Motor neuron (in vitro differentiated cells): ENCODE data around the gene SLC66A2. TPM values are rescaled to one million over a fixed set of nuclear protein-coding genes. Genes with fewer than 3 reads are reported as not detected.

Experiments
- ATAC-seq, 8 experiments: fragments of 200-7000 bp; cut with Tn5 transposase; replicated peaks in 6 of 8; 2 replicates each; pipeline ENCODE4 v1.8.0; 2021; ENCODE audit warnings: mild to moderate bottlenecking in 8 of 8, moderate library complexity in 8 of 8
- H3K27ac ChIP-seq, 2 donors: fragments of 250-450 bp; sonication (Bioruptor Pico); 2 replicates each; pipeline ENCODE4 v1.9.0; 2021; ENCODE audit warnings: antibody characterized with exemption in 2 of 2, mild to moderate bottlenecking in 2 of 2, moderate library complexity in 1 of 2
- H3K4me1 ChIP-seq, 2 donors: fragments of 250-450 bp; sonication (Bioruptor Pico); replicated peaks in 1 of 2; 2 replicates each; pipeline ENCODE4 v1.6.1; 2021; ENCODE audit warnings: antibody characterized with exemption in 2 of 2, mild to moderate bottlenecking in 2 of 2, moderate library complexity in 1 of 2
- H3K4me3 ChIP-seq, 5 donors: fragments of 250-450 bp; sonication (Bioruptor Pico); 2 replicates each; pipeline ENCODE4 v1.9.0; 2021; ENCODE audit warnings: antibody characterized with exemption in 5 of 5, mild to moderate bottlenecking in 5 of 5, moderate library complexity in 4 of 5
- WGBS, 10 experiments: fragments of 450-650 bp; shearing (Covaris generic); methylation state at CpG; one replicate each; pipeline ENCODE4 v1.0.0; 2022; 5-methylcytosine and 5-hydroxymethylcytosine counted together
- in situ Hi-C, 9 experiments: fragments of 400-800 bp; cut with MboI; loops; one replicate each; pipeline ENCODE4 v1.15.0; 2021; ENCODE audit warnings: low sequenced_read_pairs in 9 of 9, low pct_unique_long_range_greater_than_20kb in 2 of 9; ENCODE audit not compliant: unreplicated experiment in 9 of 9
- total RNA-seq, 8 experiments: library from RNA; unstranded; fragments of 300-600 nt; gene quantifications; 2 replicates each; pipeline versions ENCODE4 v1.2.3 to v1.2.4, GENCODE V29; 2022

Gene SLC66A2
- total RNA-seq, 8 experiments from 2014 or later, result 15.6 to 25.7 (median 18.9) TPM

DNA sequence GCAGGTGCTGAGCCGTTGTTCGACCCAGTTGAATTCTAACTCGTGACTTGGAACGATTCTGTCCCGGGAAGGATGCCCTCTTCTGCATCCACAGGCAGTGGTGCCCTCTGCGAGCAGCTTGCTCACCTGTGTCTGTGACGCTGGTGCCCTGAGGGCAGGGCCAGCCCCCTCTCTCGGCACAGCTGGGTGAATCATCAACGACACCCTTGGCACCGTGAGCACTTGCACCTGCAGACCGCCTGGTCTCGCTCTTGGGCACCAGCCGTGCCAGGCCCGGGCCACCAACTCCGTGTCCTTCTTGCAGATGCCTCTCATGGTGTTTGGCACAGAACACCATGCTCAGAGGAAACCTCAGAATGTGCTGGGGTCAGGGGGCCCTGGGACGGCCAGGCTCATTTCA is 75.0 kb downstream of the SLC66A2 start:
- 20 to 48% (median 40%) methylated on average over 1 to 5 of the region's 16 CpGs; no CpG with 5 or more reads in 7 of the 10 experiments for WGBS, 10 experiments
- ATAC-seq, result no peak
- peaks cover 0 to 9% of the 10 kb centered on the region in 2 donors for H3K4me1 ChIP-seq
- H3K4me3 ChIP-seq, result no peak overlapping the region
- in situ Hi-C loops, result no loop called here
- H3K27ac ChIP-seq, result no peak overlapping the region

DNA sequence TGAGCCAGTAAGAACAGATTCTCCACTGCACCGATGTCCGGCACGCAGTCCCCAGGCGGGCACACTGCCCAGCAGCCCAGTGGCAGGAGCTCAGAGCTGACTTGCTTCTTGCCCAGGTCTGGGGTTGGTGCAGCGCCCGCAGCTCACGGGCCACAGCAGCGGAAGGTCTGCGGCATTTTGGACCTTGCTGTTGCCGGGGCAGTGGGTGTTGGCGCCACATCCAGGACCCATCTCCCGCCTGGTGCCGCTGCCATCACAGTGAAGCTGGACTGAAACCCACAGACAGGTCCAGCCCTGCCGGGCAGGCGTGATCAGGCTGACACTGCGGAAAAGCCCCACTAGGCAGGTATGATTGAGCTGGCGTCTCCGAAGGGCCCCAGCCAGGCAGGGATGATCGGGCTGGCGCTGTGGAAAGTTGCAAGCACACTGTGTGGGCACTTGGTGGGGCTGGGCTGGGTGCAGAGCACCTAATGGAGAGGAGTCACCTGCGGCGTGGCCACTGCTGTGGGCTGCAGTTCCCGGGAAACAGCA is 75.5 kb downstream of the SLC66A2 start:
- Histone ChIP-seq H3K4me1 (peaks cover 0 to 9% of the 10 kb centered on the region in 2 donors), H3K27ac (no peak overlapping the region), H3K4me3 (no peak overlapping the region)
- ATAC-seq, result no peak
- in situ Hi-C loops, result no loop called here
- WGBS, 10 experiments, result 69 to 100% (median 96%) methylated on average over 1 to 7 of the region's 23 CpGs; no CpG with 5 or more reads in 4 of the 10 experiments

DNA sequence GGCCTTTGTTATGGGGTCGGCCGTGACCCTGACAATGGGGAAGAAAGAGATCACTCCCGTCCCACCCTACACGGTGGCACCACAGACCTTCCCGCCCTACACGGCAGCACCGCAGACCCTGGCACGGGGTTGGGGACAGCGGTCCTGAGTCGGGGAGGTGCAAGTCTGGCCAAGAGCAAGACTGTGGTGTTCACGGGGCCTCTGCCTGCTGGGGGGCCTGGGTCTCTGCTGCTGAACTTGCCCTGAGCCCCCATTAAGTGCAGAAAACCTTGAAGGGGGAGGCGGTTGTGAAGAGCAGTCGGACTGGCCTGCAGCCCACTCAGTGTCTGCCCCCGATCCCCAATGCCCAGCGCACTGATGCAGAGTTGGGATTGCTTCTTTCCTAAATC is 75.9 kb downstream of the SLC66A2 start:
- WGBS, 10 experiments, result 80 to 100% (median 100%) methylated on average over 2 of the region's 15 CpGs; no CpG with 5 or more reads in 7 of the 10 experiments
- in situ Hi-C loops, result no loop called here
- Histone ChIP-seq H3K27ac (no peak overlapping the region), H3K4me1 (peaks cover 0 to 9% of the 10 kb centered on the region in 2 donors), H3K4me3 (no peak overlapping the region)
- ATAC-seq, result no peak

DNA sequence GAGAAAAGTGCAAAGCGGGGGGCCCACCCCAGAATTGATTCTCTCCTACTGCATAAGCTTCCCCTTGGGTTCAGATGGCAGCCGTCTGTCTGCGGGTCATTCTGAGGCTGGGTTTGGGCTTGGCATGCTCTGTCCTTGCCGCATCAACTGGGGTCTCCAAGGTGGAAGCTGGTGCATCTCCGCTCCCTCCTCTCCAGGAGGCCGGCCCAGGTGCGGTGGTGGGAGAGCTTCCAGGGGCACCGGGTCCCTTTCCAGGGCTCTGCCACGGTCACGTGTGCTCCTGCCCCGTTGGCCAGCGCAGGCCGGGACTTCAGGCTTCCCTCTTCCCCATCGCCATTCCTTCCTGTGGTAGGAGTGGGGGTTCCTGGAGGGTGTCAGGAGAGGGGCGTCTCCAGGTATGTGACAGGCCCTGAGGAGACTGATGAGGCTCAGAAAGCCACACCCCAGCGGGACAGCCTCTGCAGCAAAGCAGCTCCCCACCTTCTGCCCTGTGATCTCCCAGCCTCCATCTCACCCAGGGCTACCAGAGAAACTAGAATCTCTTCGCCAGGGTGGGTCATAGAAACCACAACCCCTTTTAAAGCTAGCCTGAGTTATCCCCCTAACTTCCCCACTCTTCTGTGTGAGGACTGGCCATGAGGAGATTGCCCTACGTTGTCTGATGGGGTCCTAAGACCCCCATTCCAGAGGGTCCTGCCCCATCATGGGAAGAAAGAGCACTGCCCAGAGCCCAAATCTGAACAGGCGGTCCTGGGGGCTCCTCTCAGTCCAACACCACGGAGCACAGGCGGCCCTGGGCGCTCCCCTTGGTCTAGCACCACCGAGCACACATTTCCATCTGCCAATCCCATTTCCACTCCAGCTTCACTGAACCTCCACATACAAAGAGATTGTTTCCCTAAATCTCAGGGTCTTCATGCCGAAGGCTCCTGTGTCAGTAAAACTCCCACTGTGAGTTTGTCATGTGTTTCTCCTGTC is 76.6 kb downstream of the SLC66A2 start:
- Histone ChIP-seq H3K27ac (no peak overlapping the region), H3K4me3 (no peak overlapping the region), H3K4me1 (peaks cover 0 to 9% of the 10 kb centered on the region in 2 donors)
- in situ Hi-C loops, result no loop called here
- no peak for ATAC-seq
- WGBS, 10 experiments, result 20 to 100% (median 60%) methylated on average over 1 to 8 of the region's 24 CpGs; no CpG with 5 or more reads in 3 of the 10 experiments

DNA sequence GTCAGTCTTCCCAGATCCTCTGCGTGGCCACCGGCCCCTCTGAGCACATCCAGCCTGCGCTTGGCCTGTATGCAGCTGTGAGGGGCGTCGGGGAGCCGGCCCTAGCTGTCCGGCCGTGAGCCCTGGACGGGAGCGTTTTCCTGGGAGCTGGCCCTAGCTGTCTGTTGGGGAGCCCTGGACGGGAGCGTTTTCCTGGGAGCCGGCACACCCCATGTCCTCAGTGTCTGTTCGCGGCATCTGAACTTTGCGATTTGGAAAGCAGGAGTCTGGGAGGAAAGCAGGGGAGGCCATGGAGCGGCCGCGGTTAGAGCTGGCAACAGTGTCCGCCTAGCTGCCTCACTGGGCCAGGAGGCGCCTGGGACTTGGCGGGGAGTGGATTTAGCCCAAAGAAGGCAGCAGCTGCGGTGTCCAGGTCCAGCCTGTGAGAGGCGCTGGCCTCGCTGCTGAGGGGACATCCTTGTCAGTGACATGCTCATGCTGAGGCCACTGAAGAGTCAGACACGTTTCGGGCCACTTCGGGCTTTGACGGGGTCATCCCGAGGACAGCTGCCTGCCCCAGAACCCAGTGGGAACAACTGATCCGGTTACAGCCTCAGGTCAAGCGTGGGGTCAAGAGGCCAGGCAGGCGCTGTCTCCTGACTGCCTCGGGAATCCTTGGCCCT is 77.9 kb downstream of the SLC66A2 start:
- 36 to 94% (median 77%) methylated on average over 2 to 12 of the region's 34 CpGs; no CpG with 5 or more reads in 2 of the 10 experiments for WGBS, 10 experiments
- no peak overlapping the region for H3K4me3 ChIP-seq
- in situ Hi-C loops, result no loop called here
- H3K4me1 ChIP-seq, result peaks cover 0 to 9% of the 10 kb centered on the region in 2 donors
- H3K27ac ChIP-seq, result no peak overlapping the region
- ATAC-seq, result peak in 3 of 8 experiments; percentile 31 to 43 (median 35)

DNA sequence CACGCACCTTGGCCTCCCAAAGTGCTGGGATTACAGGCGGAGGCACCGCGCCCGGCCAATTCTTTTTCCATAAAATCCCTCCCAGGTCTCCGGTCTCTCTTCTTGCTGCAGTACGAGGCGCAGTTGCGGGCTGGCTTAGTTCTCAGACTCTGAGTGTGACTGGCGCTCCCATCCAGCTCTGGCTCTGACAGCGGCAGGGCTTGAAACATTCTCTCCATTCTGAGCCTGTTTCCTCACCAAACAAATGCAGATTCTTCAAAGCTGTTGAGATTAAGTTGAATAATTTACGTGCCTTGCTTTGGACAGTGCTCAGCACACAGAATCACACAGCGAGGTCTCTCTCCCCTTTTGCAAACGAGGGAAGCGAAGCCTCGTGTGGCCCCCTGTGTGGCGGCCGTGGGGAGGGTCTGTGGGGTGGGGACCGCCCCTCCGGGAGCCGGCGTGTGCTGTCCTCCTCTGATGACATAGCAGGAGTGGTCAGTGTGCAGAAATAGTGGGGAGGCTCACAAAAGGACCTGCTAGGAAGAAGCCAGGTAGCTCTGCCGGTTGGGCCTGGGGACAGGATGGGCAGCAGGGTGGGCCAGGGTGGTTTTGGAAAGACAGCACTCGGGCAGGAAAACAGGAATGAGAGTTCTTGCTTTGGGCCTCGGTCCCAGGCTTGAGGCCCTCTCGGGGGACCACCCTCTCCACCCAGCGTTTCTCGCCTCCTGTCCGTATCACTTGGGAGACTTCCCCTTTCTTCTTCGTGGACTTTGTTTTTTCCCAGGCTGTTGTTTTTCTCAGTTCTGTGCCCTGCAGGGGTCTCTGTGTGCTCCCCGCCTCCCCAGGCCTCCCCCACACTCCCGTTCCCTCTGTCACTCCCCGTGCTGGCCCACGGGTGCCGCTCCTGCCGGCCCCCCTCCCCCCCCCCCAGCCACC is 78.7 kb downstream of the SLC66A2 start:
- ATAC-seq, result peak in 5 of 8 experiments; percentile 20 to 76 (median 63)
- Histone ChIP-seq H3K4me1 (peaks cover 0 to 9% of the 10 kb centered on the region in 2 donors), H3K4me3 (no peak overlapping the region), H3K27ac (peak overlapping the region in 1 of 2 donors; percentile 34)
- 5 to 72% (median 40%) methylated on average over 1 to 7 of the region's 36 CpGs; no CpG with 5 or more reads in 5 of the 10 experiments for WGBS, 10 experiments
- in situ Hi-C loops, result no loop called here

DNA sequence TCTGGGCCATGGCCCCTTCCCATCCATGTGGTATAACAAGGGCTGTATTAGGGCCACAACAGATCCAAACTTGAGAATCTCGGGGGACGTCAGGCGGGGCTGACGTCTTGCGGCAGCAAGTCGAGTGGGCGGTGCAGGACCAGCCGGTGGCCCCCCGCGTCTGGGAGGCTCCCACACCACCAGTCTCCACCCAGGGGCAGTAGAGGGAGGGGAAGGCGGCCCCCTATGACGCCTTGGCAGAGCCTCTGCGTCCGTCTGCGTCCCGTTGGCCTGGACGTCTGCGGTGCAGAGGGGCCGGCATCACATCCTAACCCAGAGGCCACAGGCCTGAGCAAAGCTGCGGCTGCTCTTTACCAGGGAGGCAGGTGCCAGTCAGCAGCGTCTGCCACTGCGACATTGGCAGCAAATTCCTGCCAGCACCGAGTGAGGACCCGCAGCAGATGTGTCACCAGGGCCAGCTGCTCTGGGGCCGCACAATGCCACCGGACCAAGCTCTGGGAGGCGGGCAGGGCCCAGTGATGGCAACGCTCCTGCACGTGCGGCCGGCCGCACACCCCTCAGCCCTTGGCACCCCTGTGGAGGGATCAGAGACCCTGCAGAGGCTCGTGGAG is 79.9 kb downstream of the SLC66A2 start:
- 80 to 100% (median 94%) methylated on average over 1 to 7 of the region's 33 CpGs; no CpG with 5 or more reads in 4 of the 10 experiments for WGBS, 10 experiments
- in situ Hi-C loops, result no loop called here
- Histone ChIP-seq H3K4me1 (peaks cover 0 to 9% of the 10 kb centered on the region in 2 donors), H3K27ac (no peak overlapping the region), H3K4me3 (no peak overlapping the region)
- ATAC-seq, result no peak

DNA sequence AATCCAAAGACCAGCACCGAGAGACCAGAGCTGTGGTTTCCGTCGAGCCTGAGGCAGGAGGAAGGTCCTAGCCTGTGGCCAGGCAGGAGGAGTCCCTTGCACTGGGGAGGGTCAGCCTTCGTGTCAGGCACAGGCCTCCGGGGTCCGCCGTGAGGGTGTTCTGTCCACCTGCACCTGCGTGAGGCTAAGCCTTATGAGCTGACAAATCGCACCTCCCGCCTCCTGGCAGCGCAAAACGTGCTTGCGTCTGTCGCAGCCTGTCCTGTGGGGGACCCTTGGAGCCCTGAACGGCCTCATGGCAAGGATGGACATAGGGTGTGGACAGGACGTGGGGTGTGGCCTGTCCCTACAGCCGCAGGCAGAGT is 80.4 kb downstream of the SLC66A2 start:
- no peak overlapping the region for H3K27ac ChIP-seq
- in situ Hi-C loops, result no loop called here
- WGBS, 10 experiments, result 93 to 100% methylated on average over 2 to 3 of the region's 17 CpGs; no CpG with 5 or more reads in 8 of the 10 experiments

DNA sequence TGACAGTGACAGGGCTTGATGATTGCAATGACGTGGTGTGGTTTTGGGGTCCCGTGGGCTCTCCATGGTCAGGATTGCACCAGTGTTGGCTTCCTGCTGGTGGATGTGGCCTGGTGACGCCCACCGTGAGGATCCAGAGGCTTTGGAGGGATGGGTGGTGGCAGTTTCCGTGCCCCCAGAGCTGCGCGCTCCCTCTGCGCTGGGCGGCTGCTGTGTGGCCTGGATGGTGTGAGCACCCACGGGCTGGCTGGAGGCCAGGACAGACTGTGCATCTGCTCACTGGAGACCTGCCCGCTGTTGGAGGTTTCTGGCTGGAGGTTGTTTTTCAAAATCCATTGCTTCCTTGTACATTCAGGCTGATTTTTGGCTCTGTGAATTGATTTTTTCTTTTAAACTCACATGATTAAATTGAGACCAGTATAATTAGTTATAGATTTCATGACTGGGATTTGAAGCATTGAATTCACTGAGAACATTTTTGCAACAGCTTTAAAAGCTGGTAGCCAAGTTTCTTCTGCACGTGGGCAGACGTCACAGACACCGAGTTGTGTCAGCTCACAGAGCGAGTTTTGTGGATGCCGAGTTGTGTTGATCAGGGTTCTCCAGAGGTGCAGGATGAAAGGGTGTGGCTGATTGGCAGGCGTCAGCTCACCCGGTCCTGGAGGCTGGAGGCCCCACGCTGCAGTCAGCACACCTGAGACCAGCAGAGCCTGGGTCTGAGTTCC is 81.0 kb downstream of the SLC66A2 start:
- peak in 1 of 8 experiments; percentile 27 for ATAC-seq
- Histone ChIP-seq H3K4me1 (peaks cover 0 to 9% of the 10 kb centered on the region in 2 donors), H3K4me3 (no peak overlapping the region), H3K27ac (no peak overlapping the region)
- 8 to 100% (median 89%) methylated on average over 1 to 13 of the region's 19 CpGs; no CpG with 5 or more reads in 4 of the 10 experiments for WGBS, 10 experiments
- in situ Hi-C loops, result no loop called here

More for the DNA sequence above, 80.4 kb downstream of the SLC66A2 start:
- ATAC-seq, result no peak
- H3K4me3 ChIP-seq, result no peak overlapping the region
- H3K4me1 ChIP-seq, result peaks cover 0 to 9% of the 10 kb centered on the region in 2 donors

DNA sequence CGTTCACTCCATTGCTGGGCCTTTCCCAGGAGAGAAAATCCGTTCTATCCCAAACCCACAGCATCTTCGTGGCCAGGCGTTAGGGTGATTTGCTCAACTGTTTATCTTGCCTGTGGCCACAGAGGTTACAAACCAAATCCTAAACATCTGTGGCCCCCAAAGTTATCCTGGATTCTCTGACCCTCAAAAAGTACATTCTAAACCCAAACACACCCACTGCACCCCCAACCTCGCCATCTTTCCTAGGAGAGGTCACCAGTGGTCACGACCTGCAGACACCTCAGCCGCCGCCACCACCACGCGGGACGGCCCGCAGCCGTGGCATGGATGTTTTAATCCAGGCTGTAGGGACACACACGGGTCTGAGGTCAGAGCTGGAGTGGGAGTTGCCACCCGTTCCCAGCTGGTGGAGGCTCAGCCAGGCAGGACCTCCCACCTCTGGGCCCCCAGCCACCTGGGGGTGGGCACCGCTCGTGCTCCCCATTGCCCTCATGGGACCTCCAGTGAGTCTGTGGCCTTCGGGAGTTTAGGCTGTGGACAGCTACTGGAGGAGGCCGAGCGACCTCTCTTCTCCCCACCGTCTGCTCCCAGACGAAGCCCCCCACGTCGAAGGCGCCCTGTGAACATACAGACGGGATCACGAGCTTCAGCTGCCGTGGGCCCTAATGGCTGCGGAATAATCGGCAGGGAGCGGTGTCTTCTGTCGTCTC is 81.7 kb downstream of the SLC66A2 start:
- Histone ChIP-seq H3K4me1 (peaks cover 0 to 9% of the 10 kb centered on the region in 2 donors), H3K27ac (no peak overlapping the region), H3K4me3 (no peak overlapping the region)
- in situ Hi-C loops, result no loop called here
- ATAC-seq, result no peak
- 70 to 98% (median 86%) methylated on average over 4 to 9 of the region's 32 CpGs; no CpG with 5 or more reads in 6 of the 10 experiments for WGBS, 10 experiments
